ENCODE measurements around the gene STAG3. TPM values are rescaled to one million over a fixed set of nuclear protein-coding genes. Genes with fewer than 3 reads are reported as not detected.

STAG3 gene
- total and polyA plus RNA-seq, 2 experiments from 2014 or later: 4.6 to 4.7 TPM

GRCh38 chr7:100171840-100172239 lies 5.9 kb upstream of the STAG3 start:
- TF ChIP-seq CTCF (conservative IDR thresholded peaks at IDR 0.05; ENCODE audit: low read depth in 2 of 2) (no peak), NANOG (IDR thresholded peaks at IDR 0.05; ENCODE audit: borderline replicate concordance) (no peak), POLR2AphosphoS5 (IDR thresholded peaks at IDR 0.05; ENCODE audit: low read depth) (0 out of 2 replicates have a peak, but pooled peaks have one; percentile 28), EZH2 (IDR thresholded peaks at IDR 0.05; ENCODE audit: low read depth, unreplicated experiment) (no peak)
- TF ChIP-seq, protein P1, sequence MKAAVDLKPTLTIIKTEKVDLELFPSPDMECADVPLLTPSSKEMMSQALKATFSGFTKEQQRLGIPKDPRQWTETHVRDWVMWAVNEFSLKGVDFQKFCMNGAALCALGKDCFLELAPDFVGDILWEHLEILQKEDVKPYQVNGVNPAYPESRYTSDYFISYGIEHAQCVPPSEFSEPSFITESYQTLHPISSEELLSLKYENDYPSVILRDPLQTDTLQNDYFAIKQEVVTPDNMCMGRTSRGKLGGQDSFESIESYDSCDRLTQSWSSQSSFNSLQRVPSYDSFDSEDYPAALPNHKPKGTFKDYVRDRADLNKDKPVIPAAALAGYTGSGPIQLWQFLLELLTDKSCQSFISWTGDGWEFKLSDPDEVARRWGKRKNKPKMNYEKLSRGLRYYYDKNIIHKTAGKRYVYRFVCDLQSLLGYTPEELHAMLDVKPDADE (IDR thresholded peaks at IDR 0.05): no peak
- Mint-ChIP-seq H3K4me3 (peak overlapping the region; percentile 75), H3K27me3 (ENCODE audit: insufficient read depth, low read depth, poor library complexity) (peaks cover 35% of the 10 kb centered on the region), H3K9me3 (no peaks in the 10 kb centered on the region; the same call in 2 of the 3 replicates), H3K27ac (0 out of 2 replicates have a peak overlapping the region, but pooled peaks have one; percentile 63), H3K4me1 (peaks cover 58% of the 10 kb centered on the region), H3K36me3 (ENCODE audit: low read depth) (peaks cover 24% of the 10 kb centered on the region)
- peaks cover 7% of the 10 kb centered on the region; the same call in 1 of the 2 replicates for H4K20me1 ChIP-seq (replicated peaks; ENCODE audit: insufficient read depth)
- H3K27ac ChIP-seq (ENCODE audit: low read depth): no peak overlapping the region
- H3K9me2 ChIP-seq (ENCODE audit: insufficient read depth): no peaks in the 10 kb centered on the region
- peaks cover 10% of the 10 kb centered on the region; the same call in 1 of the 2 replicates for H3K27me3 ChIP-seq (ENCODE audit: insufficient read depth)
- peak overlapping the region; percentile 73 for H3K4me3 ChIP-seq
- H3K4me1 ChIP-seq (ENCODE audit: insufficient read depth): peaks cover 39% of the 10 kb centered on the region
- H3F3A ChIP-seq (replicated peaks; ENCODE audit: low read depth): peaks cover 28% of the 10 kb centered on the region
- H3K4me2 ChIP-seq: peak overlapping the region; percentile 90
- ATAC-seq (peak; percentile 23), DNase-seq (ENCODE audit: low spot score) (peak; percentile 73)
- no peak overlapping the region for H2AFZ ChIP-seq
- H3K79me2 ChIP-seq (replicated peaks; ENCODE audit: insufficient read depth): peaks cover 12% of the 10 kb centered on the region
- H3K36me3 ChIP-seq (ENCODE audit: insufficient read depth): peaks cover 4% of the 10 kb centered on the region; the same call in 1 of the 2 replicates

GRCh38 chr7:100173806-100174495 lies 3.8 kb upstream of the STAG3 start:
- H3K27me3 ChIP-seq (ENCODE audit: insufficient read depth): peaks cover 13% of the 10 kb centered on the region
- H3K27ac Mint-ChIP-seq: no peak overlapping the region
- no peak for ATAC-seq
- H3K4me2 ChIP-seq: no peak overlapping the region
- H3F3A ChIP-seq (replicated peaks; ENCODE audit: low read depth): peaks cover 18% of the 10 kb centered on the region
- H4K20me1 ChIP-seq (replicated peaks; ENCODE audit: insufficient read depth): peaks cover 7% of the 10 kb centered on the region; the same call in 1 of the 2 replicates
- no peak overlapping the region for H3K27ac ChIP-seq (ENCODE audit: low read depth)
- no peaks in the 10 kb centered on the region; the same call in 1 of the 2 replicates for H3K9me2 ChIP-seq (ENCODE audit: insufficient read depth)
- peaks cover 24% of the 10 kb centered on the region for H3K36me3 Mint-ChIP-seq (ENCODE audit: low read depth)
- H3K4me3 Mint-ChIP-seq: no peak overlapping the region
- H3K4me1 Mint-ChIP-seq: peaks cover 40% of the 10 kb centered on the region
- H3K36me3 ChIP-seq (ENCODE audit: insufficient read depth): peaks cover 4% of the 10 kb centered on the region; the same call in 1 of the 2 replicates
- no peak overlapping the region for H2AFZ ChIP-seq
- no peak for DNase-seq (ENCODE audit: low spot score)
- peaks cover 33% of the 10 kb centered on the region for H3K27me3 Mint-ChIP-seq (ENCODE audit: insufficient read depth, low read depth, poor library complexity)
- H3K4me3 ChIP-seq: no peak overlapping the region
- H3K9me3 Mint-ChIP-seq: no peaks in the 10 kb centered on the region; the same call in 2 of the 3 replicates
- peaks cover 12% of the 10 kb centered on the region for H3K79me2 ChIP-seq (replicated peaks; ENCODE audit: insufficient read depth)
- H3K4me1 ChIP-seq (ENCODE audit: insufficient read depth): peaks cover 26% of the 10 kb centered on the region
- no peak for TF ChIP-seq ZNF331 (CRISPR knock-in tag; IDR thresholded peaks at IDR 0.05; ENCODE audit: low read depth)
- no peak for TF ChIP-seq EZH2phosphoT487 (IDR thresholded peaks at IDR 0.05; ENCODE audit: unreplicated experiment)
- no peak for TF ChIP-seq ZNF462 (CRISPR knock-in tag; IDR thresholded peaks at IDR 0.05)
- TF ChIP-seq NANOG (IDR thresholded peaks at IDR 0.05; ENCODE audit: borderline replicate concordance): no peak
- TF ChIP-seq POLR2AphosphoS5 (IDR thresholded peaks at IDR 0.05; ENCODE audit: low read depth): no peak
- peak in 1 of 2 experiments; percentile 13; a peak in 1 of 4 replicates for TF ChIP-seq CTCF (conservative IDR thresholded peaks at IDR 0.05; ENCODE audit: low read depth in 2 of 2)

Measured in GM23338 (cell line).